ENCODE data around the gene HHAT. TPM values are rescaled to one million over a fixed set of nuclear protein-coding genes. Genes with fewer than 3 reads are reported as not detected.

HHAT gene
- polyA plus RNA-seq, 2 of the 4 experiments (the other 2 are of a cell fraction), result 3.8 to 4.5 TPM

DNA sequence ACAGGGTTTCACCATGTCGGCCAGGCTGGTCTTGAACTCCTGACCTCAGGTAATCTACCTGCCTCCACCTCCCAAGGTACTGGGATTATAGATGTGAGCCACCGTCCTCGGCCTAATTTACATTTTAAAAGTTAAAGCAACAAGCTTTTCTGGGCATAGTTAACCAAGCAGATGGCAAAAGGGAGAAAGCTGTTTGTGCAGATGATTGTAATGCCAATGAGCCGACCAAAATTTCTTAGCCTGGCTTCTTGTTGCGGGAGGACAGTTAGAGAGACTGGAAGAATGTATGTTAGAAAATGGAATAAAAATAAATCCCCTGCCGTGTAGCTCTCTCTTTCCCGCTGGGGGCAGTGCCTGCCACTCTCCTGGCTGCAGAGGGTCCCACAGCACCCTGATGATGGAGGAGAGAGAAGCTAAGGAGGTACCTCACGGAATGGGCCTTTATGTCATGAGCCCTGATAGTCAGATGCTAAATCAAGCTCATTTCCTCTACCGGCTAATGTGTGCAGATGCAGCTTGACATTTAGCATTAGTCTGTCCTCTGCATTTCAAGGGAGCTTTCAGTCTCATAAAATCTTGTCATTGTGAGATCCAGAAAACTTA, 87.2 kb downstream of the HHAT start:
- no peak overlapping the region for H3K27ac ChIP-seq
- no peak overlapping the region for H3K4me3 ChIP-seq
- TF ChIP-seq BHLHE40 (IDR thresholded peaks at IDR 0.05; ENCODE audit: low read depth, low read length) (no peak), JUNB (IDR thresholded peaks at IDR 0.05) (no peak), NR3C1 (IDR thresholded peaks at IDR 0.05) (no peak), POLR2AphosphoS2 (conservative IDR thresholded peaks at IDR 0.05; ENCODE audit: low read length) (no peak), RARB (CRISPR knock-in tag; IDR thresholded peaks at IDR 0.05) (no peak)
- POLR2A ChIA-PET, result no interaction called here
- H3K9me3 ChIP-seq, result no peaks in the 10 kb centered on the region
- FAIRE-seq (no peak), DNase-seq (ENCODE audit: low read depth in 1 of 2, low spot score in 1 of 2) (no peak), ATAC-seq (peak in 1 of 2 experiments; percentile 47; a peak in 2 of 6 replicates)
- WGBS (ENCODE audit: missing lambda C conversion rate), result 78% methylated on average over 9 of the region's 9 CpGs
- CTCF ChIA-PET, result interaction anchor here (0.7 to 20.0 kb wide), 8 partner anchors 9 to 720 kb away, joined by 3 to 388 read pairs (median 4); partner anchors contain the start of gene KCNH1
- no peak overlapping the region for H3K4me2 ChIP-seq
- H3K4me1 ChIP-seq, result peaks cover 5% of the 10 kb centered on the region; the same call in 1 of the 3 replicates

GRCh38 chr1:210416681-210417080, 88.0 kb downstream of the HHAT start:
- FAIRE-seq, result no peak
- WGBS (ENCODE audit: missing lambda C conversion rate), result 81% methylated on average over 2 of the region's 2 CpGs
- ChIA-PET POLR2A (no interaction called here), CTCF (interaction anchor here (0.5 to 20.0 kb wide), 8 partner anchors 10 to 719 kb away, joined by 3 to 388 read pairs (median 4); partner anchors contain the start of gene KCNH1)
- TF ChIP-seq KDM1A (IDR thresholded peaks at IDR 0.05; ENCODE audit: low read depth), result no peak
- no peak for TF ChIP-seq ZC3H11A (IDR thresholded peaks at IDR 0.05)
- no peak for TF ChIP-seq NFE2L2 (conservative IDR thresholded peaks at IDR 0.05; ENCODE audit: low read length)
- no peak for TF ChIP-seq CEBPB (IDR thresholded peaks at IDR 0.05)
- no peak for TF ChIP-seq PHF8 (IDR thresholded peaks at IDR 0.05; ENCODE audit: borderline replicate concordance, low read depth)
- no peak for TF ChIP-seq CHD2 (IDR thresholded peaks at IDR 0.05; ENCODE audit: low read length, partially characterized antibody)
- TF ChIP-seq CHD4 (IDR thresholded peaks at IDR 0.05; ENCODE audit: borderline replicate concordance), result no peak
- TF ChIP-seq EHF (CRISPR knock-in tag; IDR thresholded peaks at IDR 0.05), result no peak
- no peak for TF ChIP-seq CBX2 (IDR thresholded peaks at IDR 0.05; ENCODE audit: borderline replicate concordance, low read depth)
- TF ChIP-seq ATOH8 (CRISPR knock-in tag; IDR thresholded peaks at IDR 0.05; ENCODE audit: low read depth), result no peak
- TF ChIP-seq RCOR1 (IDR thresholded peaks at IDR 0.05; ENCODE audit: low read depth, low read length), result no peak
- no peak for TF ChIP-seq RARB (CRISPR knock-in tag; IDR thresholded peaks at IDR 0.05)
- TF ChIP-seq RNF2 (IDR thresholded peaks at IDR 0.05; ENCODE audit: borderline replicate concordance, low read depth), result no peak
- TF ChIP-seq HOXA7 (CRISPR knock-in tag; IDR thresholded peaks at IDR 0.05), result no peak
- TF ChIP-seq RFX5 (IDR thresholded peaks at IDR 0.05), result no peak
- no peak; a peak in 1 of 6 replicates for ATAC-seq
- H3K27ac ChIP-seq, result no peak overlapping the region
- peaks cover 5% of the 10 kb centered on the region; the same call in 1 of the 3 replicates for H3K4me1 ChIP-seq
- H3K4me2 ChIP-seq, result no peak overlapping the region
- H3K4me3 ChIP-seq, result no peak overlapping the region
- DNase-seq (ENCODE audit: low read depth in 1 of 2, low spot score in 1 of 2), result no peak
- no peaks in the 10 kb centered on the region for H3K9me3 ChIP-seq

DNA sequence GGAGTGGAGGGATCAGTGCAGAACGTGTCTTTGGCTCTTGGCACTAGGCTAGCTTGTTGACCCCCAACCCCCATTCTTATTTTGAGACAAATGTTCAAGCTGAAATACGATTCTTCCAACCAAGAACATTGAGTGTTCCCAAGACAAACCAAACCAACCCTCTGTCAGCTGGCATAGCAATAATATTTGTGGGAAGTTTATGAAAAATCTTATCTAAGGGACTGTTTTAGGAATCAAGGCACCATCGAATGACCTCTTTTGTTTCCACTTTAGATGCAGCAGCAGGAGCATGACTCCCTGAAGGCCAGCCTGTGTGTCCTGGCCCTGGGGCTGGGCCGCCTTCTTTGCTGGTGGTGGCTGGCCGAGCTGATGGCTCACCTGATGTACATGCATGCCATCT, 89.2 kb downstream of the HHAT start:
- ATAC-seq, result no peak
- ChIA-PET CTCF (interaction anchor here (0.7 to 20.0 kb wide), 6 partner anchors 9 to 718 kb away, joined by 3 to 388 read pairs (median 6); partner anchors contain the start of gene KCNH1), POLR2A (no interaction called here)
- no peak overlapping the region for H3K4me3 ChIP-seq
- FAIRE-seq, result no peak
- 76% methylated on average over 5 of the region's 5 CpGs for WGBS (ENCODE audit: missing lambda C conversion rate)
- no peak for DNase-seq (ENCODE audit: low read depth in 1 of 2, low spot score in 1 of 2)
- H3K4me1 ChIP-seq, result peaks cover 5% of the 10 kb centered on the region; the same call in 1 of the 3 replicates
- H3K4me2 ChIP-seq, result no peak overlapping the region
- no peak overlapping the region for H3K27ac ChIP-seq
- no peaks in the 10 kb centered on the region for H3K9me3 ChIP-seq
- TF ChIP-seq TFCP2L1 (CRISPR knock-in tag; IDR thresholded peaks at IDR 0.05) (no peak), CBX2 (IDR thresholded peaks at IDR 0.05; ENCODE audit: borderline replicate concordance, low read depth) (no peak), EHMT2 (IDR thresholded peaks at IDR 0.05; ENCODE audit: low read depth) (no peak), SMC3 (IDR thresholded peaks at IDR 0.05) (no peak), GATA3 (IDR thresholded peaks at IDR 0.05; ENCODE audit: borderline replicate concordance) (no peak), HOXA7 (CRISPR knock-in tag; IDR thresholded peaks at IDR 0.05) (no peak)
- TF ChIP-seq, protein P1, sequence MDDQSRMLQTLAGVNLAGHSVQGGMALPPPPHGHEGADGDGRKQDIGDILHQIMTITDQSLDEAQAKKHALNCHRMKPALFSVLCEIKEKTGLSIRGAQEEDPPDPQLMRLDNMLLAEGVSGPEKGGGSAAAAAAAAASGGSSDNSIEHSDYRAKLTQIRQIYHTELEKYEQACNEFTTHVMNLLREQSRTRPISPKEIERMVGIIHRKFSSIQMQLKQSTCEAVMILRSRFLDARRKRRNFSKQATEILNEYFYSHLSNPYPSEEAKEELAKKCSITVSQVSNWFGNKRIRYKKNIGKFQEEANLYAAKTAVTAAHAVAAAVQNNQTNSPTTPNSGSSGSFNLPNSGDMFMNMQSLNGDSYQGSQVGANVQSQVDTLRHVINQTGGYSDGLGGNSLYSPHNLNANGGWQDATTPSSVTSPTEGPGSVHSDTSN (IDR thresholded peaks at IDR 0.05), result no peak
